ENCODE data around the gene PON3. TPM values are rescaled to one million over a fixed set of nuclear protein-coding genes. Genes with fewer than 3 reads are reported as not detected.

Gene PON3
- total and polyA plus RNA-seq, 2 of the 13 experiments (the other 11 are each of a cell fraction or from before 2014, with no cell fraction given), result 23.6 to 37.8 TPM

- TF ChIP-seq GLI4 (CRISPR knock-in tag; IDR thresholded peaks at IDR 0.05; ENCODE audit: borderline replicate concordance) (no peak), XRCC5 (optimal IDR thresholded peaks at IDR 0.05; ENCODE audit: low read length) (peak; percentile 75), ZNF282 (IDR thresholded peaks at IDR 0.05; ENCODE audit: partially characterized antibody) (no peak), CREB3 (CRISPR knock-in tag; IDR thresholded peaks at IDR 0.05) (peak; percentile 67; the same call in 1 of the 2 replicates), GLMP (CRISPR knock-in tag; IDR thresholded peaks at IDR 0.05; ENCODE audit: borderline replicate concordance) (no peak), ZBTB26 (CRISPR knock-in tag; IDR thresholded peaks at IDR 0.05; ENCODE audit: borderline replicate concordance) (peak; percentile 20; the same call in 1 of the 2 replicates), HIVEP1 (CRISPR knock-in tag; IDR thresholded peaks at IDR 0.05) (no peak), GMEB2 (CRISPR knock-in tag; IDR thresholded peaks at IDR 0.05; ENCODE audit: low read depth) (no peak), FOXP1 (IDR thresholded peaks at IDR 0.05) (no peak), FOXP1 (CRISPR knock-in tag; IDR thresholded peaks at IDR 0.05) (no peak), ZNF512 (CRISPR knock-in tag; IDR thresholded peaks at IDR 0.05) (no peak), RAD21 (CRISPR knock-in tag; IDR thresholded peaks at IDR 0.05) (peak; percentile 54), KAT7 (CRISPR knock-in tag; IDR thresholded peaks at IDR 0.05; ENCODE audit: borderline replicate concordance) (peak; percentile 96), THAP7 (CRISPR knock-in tag; IDR thresholded peaks at IDR 0.05) (0 out of 2 replicates have a peak, but pooled peaks have one; percentile 66), HOXA3 (CRISPR knock-in tag; IDR thresholded peaks at IDR 0.05) (peak; percentile 90), MEIS1 (CRISPR knock-in tag; IDR thresholded peaks at IDR 0.05; ENCODE audit: borderline replicate concordance) (peak; percentile 68; the same call in 1 of the 2 replicates), ZNF678 (CRISPR knock-in tag; IDR thresholded peaks at IDR 0.05) (no peak), ZNF792 (CRISPR knock-in tag; IDR thresholded peaks at IDR 0.05) (peak; percentile 58), NR2F2 (IDR thresholded peaks at IDR 0.05; ENCODE audit: borderline replicate concordance, low read depth) (no peak; the same call in 1 of the 2 replicates), ZNF562 (CRISPR knock-in tag; IDR thresholded peaks at IDR 0.05; ENCODE audit: borderline replicate concordance) (no peak), MAZ (IDR thresholded peaks at IDR 0.05; ENCODE audit: borderline replicate concordance, low read depth, low read length) (no peak), MAZ (CRISPR knock-in tag; IDR thresholded peaks at IDR 0.05; ENCODE audit: low read depth) (peak; percentile 84), HCFC1 (IDR thresholded peaks at IDR 0.05; ENCODE audit: low read depth, low read length) (no peak), TEAD3 (CRISPR knock-in tag; optimal IDR thresholded peaks at IDR 0.05; ENCODE audit: borderline replicate concordance) (peak; percentile 51)
Observed at GRCh38 chr7:95434557-95435421, 38.6 kb upstream of the PON3 start, which contains the start of gene PON2 (continued).

Measured in HepG2 (cell line).